HEK293 (cell line): ENCODE data around the gene GSTP1.

ENCODE experiments used
- CTCF ChIA-PET: fragments of 350-600 bp; formaldehyde crosslinking; extraction: SDS; loops from one replicate; lab custom pipeline; 2021; ENCODE audit warnings: antibody characterized with exemption; lab: Yijun Ruan, JAX
- POLR2A ChIA-PET: fragments of 300-600 bp; formaldehyde crosslinking; extraction: SDS; loops from one replicate; lab custom pipeline; 2020; ENCODE audit warnings: antibody characterized with exemption, inconsistent platforms; lab: Yijun Ruan, JAX
- H3K27ac ChIP-seq: fragments of 200-500 bp; sonication (Bioruptor generic); 2 replicates; pipeline ENCODE4 v1.5.1; 2014; ENCODE audit warnings: low read depth, low read length, control low read depth, inconsistent platforms; ENCODE audit errors: extremely low read depth
- H3K36me3 ChIP-seq, 2 experiments: fragments of 200-500 bp in 1 of 2; sonication (Bioruptor generic) in 1 of 2; 1 replicate in 1 of 2; 2 replicates in 1 of 2; pipeline ENCODE4 v1.5.1; 2014 to 2017; ENCODE audit warnings: inconsistent platforms in 2 of 2, low read length in 2 of 2; ENCODE audit not compliant: control insufficient read depth in 2 of 2, insufficient read depth in 1 of 2
- H3K4me1 ChIP-seq: fragments of 200-500 bp; sonication (Bioruptor generic); 2 replicates; pipeline ENCODE4 v1.5.1; 2014; ENCODE audit warnings: mild to moderate bottlenecking, low read length, inconsistent platforms; ENCODE audit not compliant: control insufficient read depth, insufficient read depth
- H3K4me3 ChIP-seq: 2 replicates; pipeline ENCODE4 v1.5.1; 2011; ENCODE audit warnings: low read depth, mild to moderate bottlenecking, control low read depth, low read length, moderate library complexity
- H3K9me3 ChIP-seq: fragments of 200-500 bp; sonication (Bioruptor generic); 2 replicates; pipeline ENCODE4 v1.5.1; 2014; ENCODE audit warnings: low read depth, low read length, inconsistent platforms; ENCODE audit not compliant: control insufficient read depth, insufficient read depth
- BCL11A ChIP-seq: fragments of 450-650 bp; formaldehyde crosslinking; IDR thresholded peaks from 2 replicates; pipeline ENCODE4 v1.5.1; 2016; ENCODE audit warnings: low read depth, missing biosample characterization, missing genetic modification characterization
- KLF16 ChIP-seq: fragments of 450-650 bp; formaldehyde crosslinking; IDR thresholded peaks from 2 replicates; pipeline ENCODE4 v1.5.1; 2017; ENCODE audit warnings: missing biosample characterization, missing genetic modification characterization
- KLF8 ChIP-seq: fragments of 450-650 bp; formaldehyde crosslinking; IDR thresholded peaks from 2 replicates; pipeline ENCODE4 v1.5.1; 2016; ENCODE audit warnings: missing biosample characterization, missing genetic modification characterization
- PATZ1 ChIP-seq: fragments of 450-650 bp; formaldehyde crosslinking; IDR thresholded peaks from 2 replicates; pipeline ENCODE4 v1.5.1; 2016; ENCODE audit warnings: missing biosample characterization, missing genetic modification characterization
- YY1 ChIP-seq: fragments of 450-650 bp; formaldehyde crosslinking; IDR thresholded peaks from 2 replicates; pipeline ENCODE4 v1.5.1; 2018; ENCODE audit warnings: missing biosample characterization, missing genetic modification characterization
- ZBTB17 ChIP-seq: fragments of 450-650 bp; formaldehyde crosslinking; IDR thresholded peaks from 2 replicates; pipeline ENCODE4 v1.5.1; 2016; ENCODE audit warnings: missing biosample characterization, missing genetic modification characterization
- ZBTB20 ChIP-seq: fragments of 450-650 bp; formaldehyde crosslinking; IDR thresholded peaks from 2 replicates; pipeline ENCODE4 v1.5.1; 2016; ENCODE audit warnings: missing biosample characterization, missing genetic modification characterization
- ZBTB7A ChIP-seq: fragments of 450-650 bp; formaldehyde crosslinking; IDR thresholded peaks from 2 replicates; pipeline ENCODE4 v1.5.1; 2016; ENCODE audit warnings: low read depth, missing biosample characterization, missing genetic modification characterization
- ZNF121 ChIP-seq: fragments of 450-650 bp; formaldehyde crosslinking; IDR thresholded peaks from 2 replicates; pipeline ENCODE4 v1.5.1; 2016; ENCODE audit warnings: missing biosample characterization, missing genetic modification characterization
- ZNF132 ChIP-seq: fragments of 450-650 bp; formaldehyde crosslinking; IDR thresholded peaks from 2 replicates; pipeline ENCODE4 v1.5.1; 2017; ENCODE audit warnings: missing biosample characterization, missing genetic modification characterization, borderline replicate concordance
- ZNF146 ChIP-seq: fragments of 450-650 bp; formaldehyde crosslinking; IDR thresholded peaks from 2 replicates; pipeline ENCODE4 v1.5.1; 2016; ENCODE audit warnings: missing biosample characterization, missing genetic modification characterization
- ZNF2 ChIP-seq: fragments of 450-650 bp; formaldehyde crosslinking; IDR thresholded peaks from 2 replicates; pipeline ENCODE4 v1.5.1; 2016; ENCODE audit warnings: missing biosample characterization, missing genetic modification characterization
- ZNF311 ChIP-seq: fragments of 450-650 bp; formaldehyde crosslinking; IDR thresholded peaks from 2 replicates; pipeline ENCODE4 v1.5.1; 2017; ENCODE audit warnings: missing biosample characterization, missing genetic modification characterization, borderline replicate concordance
- ZNF341 ChIP-seq: fragments of 450-650 bp; formaldehyde crosslinking; IDR thresholded peaks from 2 replicates; pipeline ENCODE4; 2016; ENCODE audit warnings: low read depth, missing biosample characterization, missing genetic modification characterization
- ZNF391 ChIP-seq: fragments of 450-650 bp; formaldehyde crosslinking; IDR thresholded peaks from 2 replicates; pipeline ENCODE4 v1.5.1; 2016; ENCODE audit warnings: low read depth, missing biosample characterization, missing genetic modification characterization, borderline replicate concordance
- ZNF501 ChIP-seq: fragments of 450-650 bp; formaldehyde crosslinking; IDR thresholded peaks from 2 replicates; pipeline ENCODE4 v1.5.1; 2016; ENCODE audit warnings: missing biosample characterization, missing genetic modification characterization
- ZNF521 ChIP-seq: fragments of 450-650 bp; formaldehyde crosslinking; IDR thresholded peaks from 2 replicates; pipeline ENCODE4 v1.5.1; 2017; ENCODE audit warnings: missing biosample characterization, mild to moderate bottlenecking, missing genetic modification characterization
- ZNF580 ChIP-seq: fragments of 450-650 bp; formaldehyde crosslinking; IDR thresholded peaks from 2 replicates; pipeline ENCODE4 v1.5.1; 2016; ENCODE audit warnings: missing biosample characterization, missing genetic modification characterization
- ZNF600 ChIP-seq: fragments of 450-650 bp; formaldehyde crosslinking; IDR thresholded peaks from 2 replicates; pipeline ENCODE4 v1.5.1; 2016; ENCODE audit warnings: missing biosample characterization, missing genetic modification characterization
- ZNF777 ChIP-seq: fragments of 450-650 bp; formaldehyde crosslinking; IDR thresholded peaks from 2 replicates; pipeline ENCODE4 v1.5.1; 2017; ENCODE audit warnings: missing biosample characterization, missing genetic modification characterization, borderline replicate concordance
- ZSCAN18 ChIP-seq: fragments of 450-650 bp; formaldehyde crosslinking; IDR thresholded peaks from 2 replicates; pipeline ENCODE4 v1.5.1; 2016; ENCODE audit warnings: missing biosample characterization, missing genetic modification characterization
- ZXDB ChIP-seq: fragments of 450-650 bp; formaldehyde crosslinking; IDR thresholded peaks from 2 replicates; pipeline ENCODE4 v1.5.1; 2016; ENCODE audit warnings: missing biosample characterization, missing genetic modification characterization
- TF ChIP-seq, protein P1 (sequence below): fragments of 450-650 bp; formaldehyde crosslinking; optimal IDR thresholded peaks from 2 replicates; pipeline ENCODE3; 2016; ENCODE audit warnings: missing biosample characterization, mild to moderate bottlenecking, missing genetic modification characterization
- TF ChIP-seq, protein P2 (sequence below): fragments of 450-650 bp; formaldehyde crosslinking; conservative IDR thresholded peaks from 2 replicates; pipeline ENCODE4 v1.5.1; 2016; ENCODE audit warnings: low read depth, missing biosample characterization, missing genetic modification characterization

Gene GSTP1

GRCh38 chr11:67629386-67630227 lies 46.0 kb downstream of the GSTP1 start, which contains the start of gene NUDT8 (continued):
- TF ChIP-seq ZNF580 (tag by site-specific recombination) (0 out of 2 replicates have a peak, but pooled peaks have one; percentile 15), ZBTB7A (tag by site-specific recombination) (0 out of 2 replicates have a peak, but pooled peaks have one; percentile 40), ZNF521 (tag by site-specific recombination) (no peak), YY1 (tag by site-specific recombination) (0 out of 2 replicates have a peak, but pooled peaks have one; percentile 28), BCL11A (peak; percentile 63; the same call in 1 of the 2 replicates), ZNF777 (tag by site-specific recombination) (0 out of 2 replicates have a peak, but pooled peaks have one; percentile 18), ZBTB17 (tag by site-specific recombination) (peak; percentile 24; the same call in 1 of the 2 replicates), ZNF121 (tag by site-specific recombination) (0 out of 2 replicates have a peak, but pooled peaks have one; percentile 19), ZBTB20 (tag by site-specific recombination) (peak; percentile 64), ZNF391 (peak; percentile 26; the same call in 1 of the 2 replicates), ZNF311 (tag by site-specific recombination) (no peak)
- TF ChIP-seq, protein P1, sequence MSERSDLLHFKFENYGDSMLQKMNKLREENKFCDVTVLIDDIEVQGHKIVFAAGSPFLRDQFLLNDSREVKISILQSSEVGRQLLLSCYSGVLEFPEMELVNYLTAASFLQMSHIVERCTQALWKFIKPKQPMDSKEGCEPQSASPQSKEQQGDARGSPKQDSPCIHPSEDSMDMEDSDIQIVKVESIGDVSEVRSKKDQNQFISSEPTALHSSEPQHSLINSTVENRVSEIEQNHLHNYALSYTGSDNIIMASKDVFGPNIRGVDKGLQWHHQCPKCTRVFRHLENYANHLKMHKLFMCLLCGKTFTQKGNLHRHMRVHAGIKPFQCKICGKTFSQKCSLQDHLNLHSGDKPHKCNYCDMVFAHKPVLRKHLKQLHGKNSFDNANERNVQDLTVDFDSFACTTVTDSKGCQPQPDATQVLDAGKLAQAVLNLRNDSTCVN (tag by site-specific recombination): peak; percentile 83

DNA sequence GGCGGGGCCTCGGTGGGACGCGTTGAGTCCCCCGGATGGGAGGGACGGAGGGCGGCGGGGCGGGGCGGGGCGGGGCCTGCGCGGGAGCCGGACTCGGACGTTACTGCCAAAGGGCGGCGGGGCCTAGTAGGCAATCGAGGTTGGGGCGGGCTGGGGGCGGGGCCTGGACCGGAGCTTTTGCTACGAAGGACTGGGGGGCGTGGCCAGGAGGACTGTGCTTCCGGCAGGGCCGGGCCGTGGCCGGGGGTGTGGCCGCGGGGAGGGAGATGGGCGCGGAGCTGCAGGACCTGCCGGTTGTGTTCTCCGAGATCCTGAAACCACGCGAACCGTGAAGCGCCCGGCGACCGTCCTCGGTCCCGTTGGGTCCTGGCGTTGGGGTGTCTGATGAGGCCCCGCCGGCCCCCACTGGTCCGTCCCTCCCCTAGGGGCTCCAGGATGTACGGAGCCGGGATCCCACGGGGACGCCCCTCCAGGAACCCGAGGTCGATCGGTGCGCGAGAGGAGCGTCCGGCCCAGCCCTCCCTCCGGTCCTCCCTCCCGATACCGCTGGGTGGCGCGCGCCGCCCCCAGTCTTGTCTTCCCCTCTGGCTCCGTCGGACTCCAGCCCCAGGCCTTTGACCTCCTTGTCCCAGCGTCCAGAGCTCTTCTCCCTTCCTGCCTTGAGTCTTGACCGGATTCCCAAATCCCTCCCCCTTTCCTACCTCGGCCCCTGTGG lies 46.8 kb downstream of the GSTP1 start:
- Histone ChIP-seq H3K4me3 (peak overlapping the region; percentile 70), H3K27ac (no peak overlapping the region), H3K4me1 (no peaks in the 10 kb centered on the region), H3K36me3 (no peaks in the 10 kb centered on the region), H3K9me3 (no peaks in the 10 kb centered on the region)
- ChIA-PET POLR2A (interaction anchor here (0.6 to 1.2 kb wide), 9 partner anchors 14 to 1501 kb away, joined by 3 to 9 read pairs (median 3); partner anchors contain the start of gene PPP1CA), CTCF (interaction anchor here (0.6 to 4.9 kb wide), 22 partner anchors 9 to 600 kb away, joined by 3 to 53 read pairs (median 4); partner anchors contain the start of gene TBX10)
- TF ChIP-seq ZSCAN18 (tag by site-specific recombination) (no peak), KLF16 (tag by site-specific recombination) (peak; percentile 69; the same call in 1 of the 2 replicates), ZNF501 (tag by site-specific recombination) (peak; percentile 80; the same call in 1 of the 2 replicates), ZXDB (tag by site-specific recombination) (peak; percentile 96), KLF8 (peak; percentile 65; the same call in 1 of the 2 replicates), ZNF132 (no peak), ZNF341 (no peak), ZNF2 (tag by site-specific recombination) (peak; percentile 55; the same call in 1 of the 2 replicates), ZNF146 (tag by site-specific recombination) (no peak), ZNF600 (tag by site-specific recombination) (peak; percentile 88), PATZ1 (tag by site-specific recombination) (peak; percentile 39), ZNF777 (tag by site-specific recombination) (0 out of 2 replicates have a peak, but pooled peaks have one; percentile 29)
- TF ChIP-seq, protein P2, sequence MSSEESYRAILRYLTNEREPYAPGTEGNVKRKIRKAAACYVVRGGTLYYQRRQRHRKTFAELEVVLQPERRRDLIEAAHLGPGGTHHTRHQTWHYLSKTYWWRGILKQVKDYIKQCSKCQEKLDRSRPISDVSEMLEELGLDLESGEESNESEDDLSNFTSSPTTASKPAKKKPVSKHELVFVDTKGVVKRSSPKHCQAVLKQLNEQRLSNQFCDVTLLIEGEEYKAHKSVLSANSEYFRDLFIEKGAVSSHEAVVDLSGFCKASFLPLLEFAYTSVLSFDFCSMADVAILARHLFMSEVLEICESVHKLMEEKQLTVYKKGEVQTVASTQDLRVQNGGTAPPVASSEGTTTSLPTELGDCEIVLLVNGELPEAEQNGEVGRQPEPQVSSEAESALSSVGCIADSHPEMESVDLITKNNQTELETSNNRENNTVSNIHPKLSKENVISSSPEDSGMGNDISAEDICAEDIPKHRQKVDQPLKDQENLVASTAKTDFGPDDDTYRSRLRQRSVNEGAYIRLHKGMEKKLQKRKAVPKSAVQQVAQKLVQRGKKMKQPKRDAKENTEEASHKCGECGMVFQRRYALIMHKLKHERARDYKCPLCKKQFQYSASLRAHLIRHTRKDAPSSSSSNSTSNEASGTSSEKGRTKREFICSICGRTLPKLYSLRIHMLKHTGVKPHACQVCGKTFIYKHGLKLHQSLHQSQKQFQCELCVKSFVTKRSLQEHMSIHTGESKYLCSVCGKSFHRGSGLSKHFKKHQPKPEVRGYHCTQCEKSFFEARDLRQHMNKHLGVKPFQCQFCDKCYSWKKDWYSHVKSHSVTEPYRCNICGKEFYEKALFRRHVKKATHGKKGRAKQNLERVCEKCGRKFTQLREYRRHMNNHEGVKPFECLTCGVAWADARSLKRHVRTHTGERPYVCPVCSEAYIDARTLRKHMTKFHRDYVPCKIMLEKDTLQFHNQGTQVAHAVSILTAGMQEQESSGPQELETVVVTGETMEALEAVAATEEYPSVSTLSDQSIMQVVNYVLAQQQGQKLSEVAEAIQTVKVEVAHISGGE (tag by site-specific recombination): peak; percentile 83
